DMS153 (cell line): ENCODE measurements around the gene RFFL.
A peak's percentile ranks its signal among the peaks of the same experiment; 100 is the strongest.
"Not testable (repeated sequence)": the region's sequence is repeated elsewhere in the genome, so short reads cannot be mapped to it uniquely, and the experiment has no call there.

Experiments used
- DNase-seq: peaks from one replicate; lab custom pipeline; 2025; lab: John Stamatoyannopoulos, UW

RFFL gene

DNA sequence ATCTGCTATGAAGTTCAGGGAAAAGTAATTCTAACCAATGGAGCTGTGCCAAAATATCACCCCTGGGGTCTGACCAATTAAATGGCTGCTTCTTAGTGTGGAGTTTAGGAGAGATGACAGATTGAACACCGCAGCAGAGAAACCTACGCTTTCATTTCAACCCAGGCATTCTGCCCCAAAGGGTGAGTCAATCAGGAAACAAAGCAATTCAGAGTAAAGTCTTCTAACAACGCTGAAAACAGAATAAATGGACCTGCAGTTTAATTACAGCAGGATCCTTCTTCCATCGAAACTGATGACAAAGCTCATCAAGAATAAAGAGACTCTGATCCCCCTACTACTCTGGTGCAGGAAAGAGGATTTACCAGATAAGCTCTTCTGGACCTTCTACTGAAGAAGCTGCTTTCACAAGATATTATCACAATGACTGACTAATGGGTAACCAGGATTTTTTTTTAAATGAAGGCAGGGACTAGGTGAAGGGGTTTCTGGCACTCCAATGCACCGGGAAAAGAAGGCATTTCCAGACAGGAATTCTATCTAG lies 16.7 kb downstream of the RFFL start:
- DNase-seq, result no peak

- DNase-seq, result no peak
Measured at GRCh38 chr17:35046245-35046644, 17.3 kb downstream of the RFFL start.

- not testable (repeated sequence) for DNase-seq
Measured at GRCh38 chr17:35045458-35045979, 18.0 kb downstream of the RFFL start.

DNA sequence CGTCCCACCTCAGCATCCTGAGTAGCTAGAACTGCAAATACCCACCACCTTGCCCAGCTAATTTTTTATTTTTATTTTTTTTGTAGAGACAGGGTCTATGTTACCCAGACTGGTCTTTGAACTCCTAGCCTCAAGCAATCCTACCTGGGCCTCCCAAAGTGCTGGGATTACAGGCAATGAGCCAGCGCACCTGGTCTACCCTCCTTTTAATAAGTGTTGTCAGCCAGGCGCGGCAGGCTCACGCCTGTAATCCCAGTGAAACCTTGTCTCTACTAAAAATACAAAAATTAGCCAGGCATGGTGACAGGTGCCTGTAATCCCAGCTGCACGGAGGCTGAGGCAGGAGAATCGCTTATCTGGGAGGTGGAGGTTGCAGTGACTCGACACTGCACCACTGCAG lies 19.3 kb downstream of the RFFL start:
- no peak for DNase-seq

DNA sequence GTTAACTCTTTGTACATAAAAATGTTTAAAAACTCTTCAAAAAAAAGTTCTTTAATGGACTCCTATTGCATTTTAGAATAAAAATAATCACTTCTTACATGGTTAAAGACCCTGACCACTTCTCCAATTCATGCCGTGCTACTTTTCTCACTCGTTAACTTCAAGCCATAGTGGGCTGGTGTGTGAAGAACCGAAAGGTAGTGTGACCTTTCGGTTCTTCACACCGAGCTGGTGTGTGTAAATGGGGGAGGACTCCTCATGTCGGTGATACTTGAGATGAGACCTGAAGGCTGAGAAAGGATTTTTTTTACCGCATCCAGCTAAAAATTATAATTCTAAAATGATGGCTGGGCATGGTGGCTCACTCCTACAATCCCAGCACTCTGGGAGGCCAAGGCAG lies 22.1 kb downstream of the RFFL start:
- no peak for DNase-seq

DNA sequence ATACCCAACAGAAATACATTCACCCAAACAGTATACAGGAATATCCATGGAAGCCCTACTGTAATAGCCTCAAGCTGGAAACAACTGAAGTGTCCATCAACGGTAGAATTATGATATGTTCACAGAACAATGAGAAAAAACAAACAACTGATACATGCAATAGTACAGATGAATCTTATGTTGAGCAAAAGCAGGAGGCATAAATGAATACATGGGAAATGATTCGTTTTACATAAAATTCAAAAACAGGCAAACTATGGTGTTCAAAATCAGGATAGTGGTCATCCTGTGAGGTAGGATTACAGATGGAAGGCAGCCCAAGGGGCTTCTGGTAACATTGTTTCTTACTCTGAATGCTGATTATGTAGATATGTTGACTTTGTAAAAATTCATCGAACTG lies 25.1 kb downstream of the RFFL start:
- DNase-seq, result no peak

DNA sequence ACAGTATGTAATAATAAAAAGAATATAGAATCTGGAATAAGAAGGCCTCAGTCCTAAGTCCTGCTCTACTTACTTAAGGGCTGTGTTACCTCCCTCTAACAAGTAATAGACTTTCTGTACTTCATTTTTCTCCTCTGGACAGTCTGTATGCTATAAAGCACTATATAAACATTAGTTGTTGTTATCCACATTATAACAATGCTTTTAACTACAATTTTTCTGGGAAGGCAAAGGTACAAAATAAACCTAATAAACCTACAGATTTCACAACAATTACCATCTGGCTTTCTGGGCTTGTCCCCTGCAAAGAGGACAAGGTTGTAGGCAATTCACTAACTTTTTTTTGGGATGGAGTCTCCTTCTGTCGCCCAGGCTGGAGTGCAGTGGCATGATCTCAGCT lies 32.7 kb downstream of the RFFL start:
- no peak for DNase-seq

DNA sequence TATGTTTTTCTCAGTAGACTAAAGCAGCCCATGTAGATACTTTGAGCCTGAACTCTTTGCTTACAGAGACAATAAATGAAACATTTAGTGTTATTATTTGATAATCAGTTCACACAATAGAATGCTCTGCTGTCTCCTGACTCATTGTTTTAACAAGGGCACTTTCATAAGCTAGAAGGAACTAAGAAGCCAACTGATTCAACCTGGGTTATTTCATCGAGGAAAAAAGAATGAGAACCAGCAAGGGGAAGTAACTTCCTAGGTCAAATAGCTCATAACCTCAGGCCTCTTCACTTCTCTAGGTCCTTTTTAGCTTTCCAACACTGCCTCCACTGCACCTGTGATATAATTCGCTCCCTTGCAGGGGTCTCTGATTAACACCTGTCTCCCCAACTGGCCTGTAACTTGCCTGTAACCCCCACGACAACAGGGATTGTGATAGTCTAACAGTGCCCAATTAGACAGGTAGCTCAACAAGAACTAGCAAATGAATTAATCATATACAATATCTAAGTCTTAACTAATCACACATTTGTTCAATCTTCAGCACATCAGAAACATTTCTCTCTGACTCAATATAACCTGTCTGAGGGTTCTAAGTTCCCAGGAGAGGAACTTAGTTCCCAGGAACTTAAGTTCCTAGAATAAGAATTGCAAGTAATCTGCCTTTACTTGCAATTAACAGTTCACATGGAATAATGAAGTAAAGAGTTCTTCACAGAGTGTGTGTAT lies 34.8 kb downstream of the RFFL start:
- DNase-seq, result no peak

DNA sequence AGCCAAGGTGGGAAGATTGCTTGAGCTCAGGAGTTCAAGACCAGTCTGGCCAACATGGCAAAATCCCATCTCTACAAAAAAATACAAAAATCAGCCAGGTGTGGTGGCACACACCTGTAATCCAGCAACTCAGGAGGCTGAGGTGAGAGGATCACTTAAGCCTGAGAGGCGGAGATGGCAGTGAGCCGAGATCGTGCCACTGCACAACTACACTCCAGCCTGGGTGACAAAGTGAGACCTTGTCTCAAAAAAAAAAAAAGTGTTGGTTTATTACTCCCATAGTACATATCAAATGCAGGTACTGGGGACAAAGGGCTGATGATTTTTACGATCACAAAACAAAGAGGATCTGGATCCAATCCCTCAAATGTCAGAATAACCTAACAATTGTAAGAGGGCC lies 35.4 kb downstream of the RFFL start:
- DNase-seq, result not testable (repeated sequence)

GRCh38 chr17:35025541-35025940 lies 38.0 kb downstream of the RFFL start:
- no peak for DNase-seq

DNA sequence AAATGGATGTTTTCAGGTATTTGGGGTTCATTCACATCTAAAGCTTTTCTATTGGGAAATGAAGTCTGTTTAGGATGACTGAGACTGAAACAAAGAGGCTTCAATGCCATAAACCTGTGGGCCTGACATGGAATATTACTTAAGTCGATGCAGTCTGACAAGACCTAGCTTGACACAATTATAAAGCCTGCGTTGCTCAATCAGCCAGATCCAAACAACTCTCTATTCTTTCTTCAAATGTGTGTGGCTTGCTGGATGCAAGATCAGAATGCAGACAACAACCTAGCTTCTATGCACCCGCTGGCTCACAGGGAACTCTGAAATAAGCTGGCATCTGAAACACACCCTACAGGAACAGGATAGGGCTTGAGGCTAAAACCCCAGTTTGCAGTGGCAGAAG lies 40.0 kb downstream of the RFFL start:
- no peak for DNase-seq

- peak; percentile 64 for DNase-seq
Measured at GRCh38 chr17:35022536-35023063, 40.9 kb downstream of the RFFL start.

DNA sequence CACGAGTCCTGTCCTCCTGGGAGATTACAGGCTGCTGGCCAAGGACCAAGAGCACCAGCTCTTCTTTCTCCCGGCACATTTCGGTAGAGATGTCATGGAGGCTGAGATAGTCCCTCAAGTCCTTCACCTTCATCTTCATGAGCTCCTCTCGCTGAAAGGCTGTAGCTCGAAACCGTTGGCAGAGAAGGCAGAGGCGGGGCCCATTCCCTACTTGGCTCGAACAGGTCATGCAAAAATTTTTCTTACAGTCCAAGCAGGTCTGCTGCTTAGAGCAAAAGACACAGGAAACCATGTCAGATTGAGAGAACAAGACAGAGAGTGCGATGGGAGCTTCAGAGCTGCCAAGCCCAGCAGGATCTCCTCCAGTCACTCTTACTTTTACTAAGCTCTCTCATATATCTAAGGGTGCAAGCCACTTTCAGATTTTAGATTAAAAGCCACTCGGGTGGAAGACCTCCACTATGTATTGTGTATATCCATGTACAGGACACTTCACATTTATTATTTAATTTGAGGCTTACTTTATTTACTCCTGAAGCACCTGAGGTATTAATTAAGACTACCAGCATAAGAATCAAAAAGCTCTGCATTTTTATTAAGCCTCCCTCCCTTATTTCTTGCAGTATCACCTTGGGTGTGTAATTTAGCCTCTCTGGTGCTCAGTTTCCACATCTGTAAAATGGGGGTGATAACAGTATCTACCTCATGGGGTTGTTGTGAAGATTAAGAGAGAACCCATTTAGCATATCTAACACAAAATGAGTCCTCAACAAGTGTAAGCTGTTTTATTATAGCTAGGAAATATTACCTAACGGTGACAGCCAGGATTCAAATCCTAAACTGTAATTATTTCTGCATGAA lies 41.8 kb downstream of the RFFL start:
- no peak for DNase-seq

GRCh38 chr17:35019386-35020179 lies 43.9 kb downstream of the RFFL start:
- no peak for DNase-seq

- DNase-seq, result no peak
Measured at GRCh38 chr17:35018814-35019213, 44.7 kb downstream of the RFFL start.

DNA sequence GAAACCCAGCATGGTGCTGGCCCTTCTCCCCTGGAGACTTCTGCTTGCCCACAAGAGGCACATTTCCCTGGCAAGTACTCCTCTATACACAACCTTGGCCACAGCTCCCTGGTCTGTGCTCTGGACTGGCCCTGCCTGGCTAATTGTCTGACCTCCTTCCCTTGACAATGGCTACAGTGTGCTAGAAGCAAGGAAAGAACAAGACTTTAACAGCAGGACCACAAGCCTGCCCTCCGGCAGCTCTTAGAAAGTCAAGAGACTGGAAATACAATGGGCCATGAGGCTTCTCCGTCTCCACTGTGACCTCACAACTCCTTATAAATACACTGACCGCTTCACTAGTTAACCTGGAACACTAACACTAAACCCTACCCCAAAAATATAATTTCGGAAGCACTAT lies 46.5 kb downstream of the RFFL start:
- no peak for DNase-seq

- DNase-seq, result no peak
Measured at GRCh38 chr17:35016369-35016768, 47.1 kb downstream of the RFFL start.

DNA sequence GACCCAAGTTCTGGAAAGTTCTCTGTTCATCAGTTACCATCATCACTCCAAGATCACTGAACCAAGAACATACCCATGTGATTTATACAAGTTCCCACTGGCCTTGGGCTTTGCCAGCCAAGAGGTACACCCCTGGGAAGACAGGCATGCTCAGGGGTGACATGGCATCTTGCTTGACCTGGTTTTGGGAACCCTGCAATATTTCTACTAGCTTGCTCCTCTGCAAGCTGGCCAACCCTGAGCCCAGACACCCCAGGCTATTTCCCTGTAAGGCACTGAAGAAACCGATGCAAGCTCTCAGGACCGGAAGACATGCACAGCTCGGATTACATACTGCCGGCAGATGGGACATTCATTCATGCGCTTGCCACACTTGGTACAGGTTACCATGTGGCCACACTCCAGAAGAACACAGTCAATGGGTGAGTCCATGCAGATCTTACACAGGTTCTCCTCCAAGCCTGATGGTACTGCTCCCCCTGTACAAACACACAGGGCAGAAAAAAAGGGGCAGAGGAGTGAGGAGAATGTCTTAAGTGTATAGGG lies 51.8 kb downstream of the RFFL start:
- peak; percentile 42 for DNase-seq

DNA sequence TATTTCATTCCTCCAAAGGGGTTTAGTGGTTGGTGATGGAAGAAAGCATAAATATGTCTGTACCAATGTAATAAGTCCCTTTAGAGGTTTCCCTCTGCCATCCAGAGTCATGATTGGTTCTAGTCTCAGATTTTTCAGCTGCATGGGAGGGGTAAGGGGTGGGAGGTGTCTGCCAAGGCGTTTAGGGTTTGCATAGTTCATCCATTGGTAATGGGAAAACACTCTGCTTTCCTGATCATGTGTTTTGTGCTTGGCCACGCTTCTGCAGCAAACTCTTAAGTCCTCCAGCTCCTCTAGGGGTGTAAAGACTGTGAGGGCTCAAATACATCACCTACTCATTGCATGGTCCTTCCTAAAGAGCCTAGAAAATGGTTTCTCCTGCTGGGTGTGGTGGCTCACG lies 53.4 kb downstream of the RFFL start:
- no peak for DNase-seq

GRCh38 chr17:35006961-35007360 lies 56.5 kb downstream of the RFFL start:
- DNase-seq, result no peak

GRCh38 chr17:35006345-35006744 lies 57.2 kb downstream of the RFFL start:
- DNase-seq, result no peak

DNA sequence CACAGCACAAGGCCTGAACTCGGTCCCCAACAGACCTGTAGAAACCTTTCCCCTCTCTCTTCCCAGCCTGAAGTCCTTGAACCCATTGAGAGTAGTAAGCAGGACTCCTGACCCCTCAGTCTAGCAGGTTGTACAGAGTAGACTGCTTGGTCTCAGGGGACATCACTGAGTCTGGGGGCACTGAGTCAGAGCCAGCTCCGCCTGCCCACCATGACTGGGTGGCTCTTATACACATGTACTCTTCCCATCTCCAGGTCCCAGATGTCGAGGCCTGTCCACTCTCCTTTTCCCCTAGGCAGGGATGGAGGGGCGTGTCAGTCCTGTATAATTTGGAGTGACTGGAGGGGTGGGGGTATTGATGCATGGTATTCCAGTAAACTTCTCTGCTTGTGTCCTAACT lies 59.7 kb downstream of the RFFL start:
- DNase-seq, result no peak
